ENCODE results near the gene KIF5A. TPM values are rescaled to one million over a fixed set of nuclear protein-coding genes. Genes with fewer than 3 reads are reported as not detected.

KIF5A gene
- total and polyA plus RNA-seq, 2 of the 13 experiments (the other 11 are each of a cell fraction or from before 2014, with no cell fraction given) = 1.6 to 11.9 TPM

- TF ChIP-seq, protein P1, sequence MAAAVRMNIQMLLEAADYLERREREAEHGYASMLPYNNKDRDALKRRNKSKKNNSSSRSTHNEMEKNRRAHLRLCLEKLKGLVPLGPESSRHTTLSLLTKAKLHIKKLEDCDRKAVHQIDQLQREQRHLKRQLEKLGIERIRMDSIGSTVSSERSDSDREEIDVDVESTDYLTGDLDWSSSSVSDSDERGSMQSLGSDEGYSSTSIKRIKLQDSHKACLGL (CRISPR knock-in tag; IDR thresholded peaks at IDR 0.05) = peak; percentile 81
- TF ChIP-seq E2F5 (CRISPR knock-in tag; conservative IDR thresholded peaks at IDR 0.05) (peak; percentile 80), NPAS2 (CRISPR knock-in tag; IDR thresholded peaks at IDR 0.05; ENCODE audit: borderline replicate concordance) (no peak), ZBTB34 (CRISPR knock-in tag; IDR thresholded peaks at IDR 0.05) (no peak), ZNF713 (CRISPR knock-in tag; IDR thresholded peaks at IDR 0.05) (no peak), DMTF1 (CRISPR knock-in tag; IDR thresholded peaks at IDR 0.05) (no peak), ZNF337 (CRISPR knock-in tag; IDR thresholded peaks at IDR 0.05; ENCODE audit: borderline replicate concordance, low read depth) (0 out of 2 replicates have a peak, but pooled peaks have one; percentile 25), ZNF616 (CRISPR knock-in tag; IDR thresholded peaks at IDR 0.05; ENCODE audit: low read depth) (no peak), NFE2 (CRISPR knock-in tag; IDR thresholded peaks at IDR 0.05) (no peak), PRPF4 (IDR thresholded peaks at IDR 0.05; ENCODE audit: low read depth, low read length, poor library complexity, severe bottlenecking) (no peak), MTF1 (CRISPR knock-in tag; IDR thresholded peaks at IDR 0.05) (no peak), ZNF557 (CRISPR knock-in tag; IDR thresholded peaks at IDR 0.05) (no peak), ZNF619 (CRISPR knock-in tag; IDR thresholded peaks at IDR 0.05) (no peak), FOXA3 (CRISPR knock-in tag; IDR thresholded peaks at IDR 0.05) (0 out of 2 replicates have a peak, but pooled peaks have one; percentile 6), ETV6 (CRISPR knock-in tag; conservative IDR thresholded peaks at IDR 0.05) (peak; percentile 22; the same call in 1 of the 2 replicates), ZNF431 (CRISPR knock-in tag; IDR thresholded peaks at IDR 0.05; ENCODE audit: borderline replicate concordance, low read depth) (no peak), ETV5 (CRISPR knock-in tag; IDR thresholded peaks at IDR 0.05; ENCODE audit: borderline replicate concordance) (peak; percentile 88), ZBTB38 (CRISPR knock-in tag; IDR thresholded peaks at IDR 0.05) (peak; percentile 39; the same call in 1 of the 2 replicates), TOPORS (CRISPR knock-in tag; IDR thresholded peaks at IDR 0.05) (no peak), HNRNPUL1 (IDR thresholded peaks at IDR 0.05; ENCODE audit: low read depth, low read length) (no peak), SKI (IDR thresholded peaks at IDR 0.05; ENCODE audit: partially characterized antibody) (peak; percentile 9)
- TF ChIP-seq, protein P2, sequence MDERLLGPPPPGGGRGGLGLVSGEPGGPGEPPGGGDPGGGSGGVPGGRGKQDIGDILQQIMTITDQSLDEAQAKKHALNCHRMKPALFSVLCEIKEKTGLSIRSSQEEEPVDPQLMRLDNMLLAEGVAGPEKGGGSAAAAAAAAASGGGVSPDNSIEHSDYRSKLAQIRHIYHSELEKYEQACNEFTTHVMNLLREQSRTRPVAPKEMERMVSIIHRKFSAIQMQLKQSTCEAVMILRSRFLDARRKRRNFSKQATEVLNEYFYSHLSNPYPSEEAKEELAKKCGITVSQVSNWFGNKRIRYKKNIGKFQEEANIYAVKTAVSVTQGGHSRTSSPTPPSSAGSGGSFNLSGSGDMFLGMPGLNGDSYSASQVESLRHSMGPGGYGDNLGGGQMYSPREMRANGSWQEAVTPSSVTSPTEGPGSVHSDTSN (CRISPR knock-in tag; IDR thresholded peaks at IDR 0.05) = no peak
Measured at GRCh38 chr12:57590864-57591781, 41.3 kb downstream of the KIF5A start, which contains the start of gene PIP4K2C (continued).
